Posterior vena cava (tissue), 2 donors: ENCODE data around the gene ACSM6. TPM values are rescaled to one million over a fixed set of nuclear protein-coding genes. Genes with fewer than 3 reads are reported as not detected.

Experiments
- DNase-seq: peaks from one replicate; pipeline ENCODE4 v3.0.0-alpha.2; 2020; ENCODE audit warnings: low spot score
- intact Hi-C, 2 donors: fragments of 100-400 bp; cut with DNase I; formaldehyde crosslinking; loops; one replicate each; pipeline versions ENCODE4 v1.14.1 to v1.14.2; 2022 to 2023
- total RNA-seq, 2 donors: library from RNA; stranded (reverse); fragmentation: NEBNext Ultra II Directional; extraction: Animal tissue kit (Norgen Biotek cat#: 25700); gene quantifications; one replicate each; pipeline ENCODE4 v1.2.1, GENCODE V29; 2021
- donor health status: DM: yes; HTN: yes; CAD: no.
- donor health status: DM: yes; HTN: yes; CAD: no.

ACSM6 gene
- total RNA-seq, 2 donors from 2014 or later = not detected

DNA sequence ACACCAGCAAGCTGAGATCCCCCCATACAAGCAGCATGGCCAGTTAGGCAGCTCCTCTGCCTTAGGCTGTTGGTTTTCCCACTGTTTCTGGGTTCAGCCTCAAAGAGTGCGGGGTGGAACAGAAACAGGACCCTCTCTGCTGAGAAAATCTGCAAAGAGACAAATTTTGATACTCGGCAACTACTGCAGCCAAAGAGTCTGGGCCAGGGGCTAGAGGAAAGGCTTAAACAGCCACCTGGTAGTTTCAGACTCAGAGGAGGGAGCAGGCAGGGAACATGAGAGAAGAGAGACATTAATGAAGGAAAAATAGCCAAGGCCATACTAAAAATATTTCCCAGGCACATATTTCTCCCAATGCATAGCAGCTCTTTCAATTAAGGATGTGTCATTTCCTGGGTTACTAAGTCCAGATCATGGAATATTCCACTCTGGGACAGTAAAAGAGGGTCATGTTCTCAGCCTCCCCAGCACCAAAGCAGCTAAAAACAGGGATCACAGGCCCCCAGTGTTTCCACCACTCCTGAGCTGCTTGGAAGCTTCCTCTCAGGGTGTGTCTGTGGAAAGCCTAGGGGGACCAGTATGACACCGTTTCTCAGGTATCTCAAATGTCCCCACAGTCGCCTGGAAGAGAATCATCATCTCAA, 67.0 kb downstream of the ACSM6 start:
- no peak for DNase-seq
- intact Hi-C loops = no loop called here

DNA sequence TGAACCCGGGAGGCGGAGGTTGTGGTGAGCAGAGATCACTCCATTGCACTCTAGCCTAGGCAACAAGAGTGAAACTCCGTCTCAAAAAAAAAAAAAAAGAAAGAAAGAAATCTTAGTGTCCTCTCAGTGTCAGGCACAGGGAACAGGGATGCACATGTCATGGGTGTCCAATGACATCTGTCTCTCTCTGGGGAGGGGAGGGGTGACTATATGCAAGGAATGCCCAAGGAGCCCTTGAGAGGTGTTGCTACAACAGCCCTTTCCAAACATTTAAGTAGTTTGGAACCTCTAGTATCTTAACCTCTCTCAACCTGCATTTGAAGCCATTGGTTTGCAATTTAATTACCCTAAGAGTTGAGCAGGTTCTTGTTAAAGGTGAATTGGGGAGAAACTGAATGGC, 67.9 kb downstream of the ACSM6 start:
- intact Hi-C loops = no loop called here
- DNase-seq = no peak

DNA sequence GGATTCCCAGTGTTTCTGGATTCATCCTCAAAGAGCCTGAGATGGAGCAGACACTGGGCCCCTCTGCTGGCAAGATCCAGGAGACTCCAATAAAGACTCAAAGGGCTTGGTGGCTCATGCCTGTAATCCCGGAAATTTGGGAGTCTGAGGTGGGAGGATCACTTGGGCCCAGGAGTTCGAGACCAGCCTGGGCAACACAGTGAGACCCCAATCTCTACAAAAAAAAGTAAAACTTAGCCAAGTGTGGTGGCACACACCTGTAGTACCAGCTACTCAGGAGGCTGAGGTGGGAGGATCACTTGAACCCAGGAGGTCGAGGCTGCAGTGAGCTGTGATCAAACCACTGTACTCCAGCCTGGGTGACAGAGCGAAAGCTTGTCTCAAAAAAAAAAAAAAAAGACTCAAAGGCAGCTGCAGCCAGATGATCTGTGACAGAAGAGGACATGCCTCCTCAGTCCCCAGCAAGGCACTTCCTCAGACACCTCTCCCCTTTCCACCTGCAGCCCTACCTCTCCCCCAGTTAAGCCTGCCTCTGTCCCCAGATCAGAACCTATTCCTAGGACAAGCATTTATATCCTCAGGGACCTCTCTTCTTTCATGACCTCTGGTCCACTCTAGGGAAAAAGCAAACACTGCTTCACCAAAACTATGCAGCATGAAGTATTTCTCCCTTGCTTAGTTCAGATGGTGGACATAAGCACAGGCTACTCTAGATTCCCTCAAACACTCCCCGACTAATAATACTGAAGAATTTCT, 68.9 kb downstream of the ACSM6 start:
- intact Hi-C loops = no loop called here
- no peak for DNase-seq

DNA sequence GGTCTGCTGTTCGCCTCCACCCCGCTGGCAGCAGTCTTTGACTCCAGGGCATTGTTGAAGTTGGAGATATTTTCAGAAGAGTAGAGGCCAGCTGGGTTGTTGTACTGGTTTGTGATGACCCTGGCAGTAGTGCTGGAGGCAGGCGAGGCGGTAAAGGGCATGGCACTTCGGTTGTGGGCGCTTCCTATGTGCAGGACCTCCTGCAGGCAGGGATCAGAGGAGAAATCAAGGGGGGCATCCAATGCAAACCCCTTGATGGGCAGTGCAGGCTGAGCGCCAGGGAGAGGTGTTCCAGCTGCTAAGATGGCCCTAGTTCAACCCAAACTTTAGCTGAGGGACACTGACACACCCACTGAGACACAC, 69.8 kb downstream of the ACSM6 start:
- intact Hi-C loops = no loop called here
- no peak for DNase-seq

DNA sequence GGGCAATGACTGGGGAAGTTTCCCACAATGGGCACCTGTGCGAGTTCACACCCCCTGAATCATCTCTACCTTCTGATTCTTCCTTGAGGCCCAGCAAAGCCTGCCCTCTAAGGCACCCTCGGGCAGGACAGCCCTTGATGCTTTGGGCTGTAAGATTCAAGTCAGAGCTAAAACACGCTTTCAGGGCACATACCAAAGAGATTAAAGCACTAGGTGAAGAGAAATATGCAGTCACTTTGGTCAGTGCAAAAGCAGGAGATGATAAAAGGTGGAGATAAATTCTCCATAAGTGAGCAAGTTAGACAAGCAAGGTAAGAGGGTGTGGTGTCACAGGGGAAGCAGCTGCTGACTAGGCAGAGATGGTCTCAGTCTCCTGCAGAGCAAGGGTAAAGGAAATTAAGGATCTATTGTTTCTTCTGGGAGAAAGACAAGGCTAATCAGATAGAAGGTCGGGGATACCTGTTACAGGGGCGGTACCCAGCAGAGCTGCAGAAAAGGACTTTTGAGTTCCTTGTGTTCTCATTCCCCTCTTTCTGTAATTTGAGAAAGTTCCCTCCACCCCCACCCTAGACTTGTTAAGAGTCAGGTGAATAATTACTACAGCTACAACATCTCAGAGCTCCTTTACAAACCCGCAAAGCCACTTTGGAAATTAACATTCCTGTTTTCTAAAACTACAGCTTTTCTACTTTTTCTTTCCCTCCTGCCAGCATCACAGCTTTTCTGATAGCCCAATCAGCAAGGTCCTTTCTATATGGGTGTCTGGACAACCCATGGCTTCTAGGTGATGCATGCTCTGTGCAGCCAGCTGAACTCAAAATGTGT, 70.4 kb downstream of the ACSM6 start:
- no peak for DNase-seq
- intact Hi-C loops = no loop called here

DNA sequence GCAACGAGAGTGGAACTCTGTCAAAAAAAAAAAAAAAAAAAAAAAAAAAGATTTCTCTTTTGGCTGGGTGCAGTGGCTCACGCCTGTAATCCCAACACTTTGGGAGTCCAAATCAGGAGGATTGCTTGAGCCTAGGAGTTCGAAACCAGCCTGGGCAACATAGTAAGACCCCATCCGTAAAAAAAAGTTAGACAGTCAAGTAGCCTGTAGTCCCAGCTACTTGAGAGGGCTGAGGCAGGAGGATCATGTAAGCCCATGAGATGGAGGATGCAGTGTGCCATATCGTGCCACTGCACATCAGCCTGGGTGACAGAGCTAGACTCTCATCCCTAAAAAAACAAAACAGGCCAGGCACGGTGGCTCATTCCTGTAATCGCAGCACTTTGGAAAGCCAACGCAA, 71.5 kb downstream of the ACSM6 start:
- intact Hi-C loops = no loop called here
- no peak for DNase-seq

DNA sequence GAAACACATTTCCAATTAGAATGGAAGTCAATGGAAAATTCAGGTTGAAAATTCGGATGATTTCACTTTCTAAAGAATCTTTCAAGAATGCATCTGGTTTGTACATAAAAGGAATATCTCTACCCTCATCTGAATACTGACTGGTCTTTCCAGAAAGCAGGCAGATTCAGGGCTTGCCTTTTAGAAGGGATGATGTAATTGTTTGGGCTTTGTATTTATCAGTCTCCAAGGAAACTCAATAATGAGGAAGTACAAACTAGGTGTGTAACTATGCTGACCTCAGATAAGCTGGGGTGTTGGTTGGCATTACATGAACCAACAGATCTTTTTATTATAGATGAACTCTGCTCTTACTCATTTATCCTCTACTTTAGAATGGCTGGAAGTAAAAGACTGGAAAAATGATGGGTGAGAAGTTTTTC, 72.6 kb downstream of the ACSM6 start:
- intact Hi-C loops = no loop called here
- no peak for DNase-seq

DNA sequence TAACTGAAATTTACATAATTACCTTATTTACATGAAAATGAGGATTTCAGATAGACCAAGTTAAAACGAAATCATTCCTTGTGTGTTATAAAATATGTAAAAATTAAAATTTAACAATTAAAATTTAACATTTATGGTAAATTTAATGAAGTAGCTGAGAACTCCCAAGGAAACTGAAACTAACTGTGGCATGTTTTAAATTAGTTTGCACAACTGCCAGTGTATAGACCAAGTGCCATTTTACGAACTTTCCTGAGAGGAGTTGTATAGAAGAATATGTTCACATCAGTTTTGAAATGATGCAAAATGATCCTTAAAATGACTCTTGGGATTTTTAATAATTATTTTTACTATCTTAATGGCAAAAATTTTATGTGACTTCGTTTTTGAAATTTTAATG, 73.2 kb downstream of the ACSM6 start:
- DNase-seq = no peak
- intact Hi-C loops = no loop called here

DNA sequence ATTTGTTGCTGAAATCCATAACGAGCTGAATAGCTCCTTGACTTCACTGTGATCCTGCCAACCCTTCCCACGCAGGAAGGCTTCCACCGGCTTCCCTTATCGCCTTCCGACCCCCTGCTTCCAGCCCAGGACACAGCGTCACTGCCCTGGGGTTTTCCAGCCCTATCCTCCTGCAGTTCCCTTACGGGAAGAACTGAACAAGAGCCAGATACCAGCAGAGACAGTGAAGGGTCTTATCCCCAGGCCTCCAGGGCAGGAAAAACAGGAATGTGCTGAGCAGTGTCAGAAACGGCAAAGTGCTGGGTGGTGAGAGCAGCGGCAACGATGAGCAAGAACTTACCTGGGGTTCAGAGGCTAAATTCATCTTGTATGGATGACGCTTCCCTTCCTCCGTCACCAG, 74.4 kb downstream of the ACSM6 start:
- intact Hi-C loops = no loop called here
- peak; percentile 90 for DNase-seq

DNA sequence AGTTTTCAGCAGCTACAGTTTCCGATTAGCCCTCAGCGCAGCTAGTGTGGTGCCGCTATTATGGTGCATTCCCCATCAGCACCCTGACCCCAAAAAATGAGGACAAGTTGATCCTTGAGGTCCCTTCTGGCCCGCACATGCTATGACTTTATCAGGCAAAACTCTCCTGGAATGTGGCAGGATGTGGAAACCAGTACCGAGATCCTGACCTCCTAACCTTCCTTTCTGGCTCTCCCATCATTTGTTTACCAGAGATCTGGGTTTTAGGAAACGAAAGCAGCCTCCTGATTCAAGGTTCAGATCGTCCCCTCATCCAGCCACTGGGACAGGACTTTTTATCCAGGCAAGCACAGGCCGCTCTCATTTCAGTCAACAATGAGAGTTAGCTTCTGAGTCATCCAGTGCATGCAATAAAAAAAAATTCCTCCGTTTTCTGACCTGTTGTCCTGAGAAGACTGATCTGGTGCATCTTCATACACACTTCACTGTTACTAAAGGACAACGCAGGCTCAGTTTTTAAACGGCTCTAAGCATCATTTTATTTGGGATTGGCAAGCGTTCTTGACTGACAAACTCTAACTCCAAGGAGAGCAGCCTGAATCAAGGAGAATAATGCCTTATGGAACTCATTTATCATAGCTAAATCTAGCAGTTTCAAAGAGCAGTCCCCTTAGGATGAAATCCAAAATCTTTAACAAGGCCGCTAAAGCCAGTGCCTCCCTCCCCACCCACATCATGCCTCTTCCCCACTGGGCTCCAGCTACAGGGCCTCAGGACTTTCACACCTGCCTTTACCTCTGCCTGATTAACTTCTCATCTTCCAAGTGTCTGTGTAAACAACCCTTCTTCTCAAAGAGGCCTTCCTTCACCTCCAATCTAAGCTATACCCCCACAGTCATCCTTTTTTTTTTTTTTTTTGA, 79.6 kb downstream of the ACSM6 start:
- intact Hi-C loops = no loop called here
- DNase-seq = no peak

DNA sequence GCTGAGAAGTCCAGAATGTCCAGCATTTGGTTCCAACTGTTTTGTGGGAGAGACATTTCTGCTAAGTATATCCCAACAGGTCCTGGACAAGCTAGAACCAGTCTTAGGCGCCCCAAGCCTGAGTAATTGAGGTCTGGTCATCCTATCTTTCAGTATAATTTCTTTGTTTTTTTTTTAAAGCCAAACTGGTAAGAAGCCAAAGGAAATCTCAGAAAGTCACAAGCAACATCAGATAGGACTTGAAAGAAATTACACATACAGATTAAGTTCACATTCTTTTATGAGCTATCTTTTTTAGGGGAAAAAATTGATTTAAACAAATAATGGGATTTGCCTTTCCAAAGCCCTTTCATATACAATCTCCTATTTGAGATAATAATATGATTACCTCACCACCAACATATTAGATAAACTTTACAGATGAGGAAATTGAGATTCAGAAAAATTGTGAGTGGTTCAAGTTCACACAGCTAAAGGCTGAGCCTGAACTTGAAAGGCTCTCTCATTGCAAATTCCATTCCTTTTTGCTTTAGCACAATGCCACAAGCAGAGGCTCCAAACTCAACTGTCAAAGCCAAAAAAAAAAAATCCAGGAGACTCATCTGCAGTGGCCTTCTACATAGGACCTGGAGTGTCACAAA, 81.8 kb downstream of the ACSM6 start:
- intact Hi-C loops = no loop called here
- no peak for DNase-seq

DNA sequence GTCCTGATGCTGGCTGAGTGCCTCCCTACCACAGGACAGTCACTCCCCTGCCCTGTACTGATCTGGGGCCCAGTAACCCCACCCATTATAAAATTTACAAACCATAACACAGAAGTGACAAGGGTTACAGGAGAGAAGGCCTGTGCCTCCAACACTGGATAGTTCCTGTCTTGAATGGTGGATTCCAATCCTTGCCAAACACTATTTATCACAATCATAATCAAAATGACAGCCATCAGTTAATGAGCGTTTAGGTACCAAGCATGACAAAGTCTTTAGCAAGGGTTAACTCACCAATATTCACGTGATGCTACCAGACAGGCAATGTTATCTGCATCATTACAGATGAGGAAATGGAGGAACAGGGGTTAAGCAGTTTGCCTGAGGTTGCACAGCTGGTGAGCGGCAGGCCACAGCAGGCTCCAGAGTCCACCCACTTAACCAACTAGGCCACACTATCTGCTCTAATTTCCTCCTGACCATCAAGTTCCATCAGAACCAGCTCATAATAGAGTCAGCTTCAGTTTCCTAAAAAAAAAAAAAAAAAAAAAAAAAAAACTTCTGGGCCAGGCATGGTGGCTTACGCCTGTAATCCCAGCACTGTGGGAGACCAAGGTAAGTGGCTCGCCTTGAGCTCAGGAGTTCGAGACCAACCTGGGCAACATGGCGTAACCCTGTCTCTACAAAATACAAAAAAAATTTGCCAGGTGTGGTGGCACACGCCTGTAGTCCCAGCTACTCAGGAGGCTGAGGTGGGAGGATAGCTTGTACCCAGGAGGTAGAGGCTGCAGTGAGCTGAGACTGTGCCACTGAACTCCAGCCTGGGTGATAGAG, 82.5 kb downstream of the ACSM6 start:
- DNase-seq = no peak
- intact Hi-C loops = no loop called here

DNA sequence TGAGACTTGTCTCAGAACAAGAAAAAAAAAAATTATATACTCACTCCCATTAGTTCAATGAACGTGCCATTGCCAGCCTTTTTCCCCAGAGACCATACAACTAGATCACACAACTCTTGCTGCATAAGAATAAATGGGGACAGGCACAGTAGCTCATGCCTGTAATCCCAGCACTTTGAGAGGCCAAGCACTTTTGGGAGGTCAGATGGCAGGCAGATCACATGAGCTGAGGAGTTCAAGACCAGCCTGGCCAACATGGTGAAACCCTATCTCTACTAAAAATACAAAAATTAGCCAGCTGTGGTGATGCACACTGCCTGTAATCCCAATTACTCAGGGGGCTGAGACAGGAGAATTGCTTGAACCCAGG, 83.1 kb downstream of the ACSM6 start:
- DNase-seq = no peak
- intact Hi-C loops = no loop called here

DNA sequence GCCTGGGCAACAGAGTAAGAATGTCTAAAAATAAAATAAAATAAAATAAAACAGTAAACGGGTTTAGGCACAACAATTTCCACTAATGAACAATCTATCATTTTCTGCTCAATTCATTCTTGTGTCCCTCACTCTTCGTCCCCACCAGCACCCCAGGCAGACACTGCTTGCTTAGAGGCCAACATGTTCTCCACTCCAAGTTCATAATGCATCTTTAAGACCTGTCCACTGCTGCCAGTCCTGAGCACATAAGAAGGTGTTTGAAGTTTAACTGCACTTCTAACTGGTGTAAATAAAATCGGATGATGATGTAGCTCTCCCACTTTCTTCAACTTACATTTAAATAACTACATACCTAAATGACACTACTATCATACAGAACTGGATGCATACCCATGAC, 83.6 kb downstream of the ACSM6 start:
- intact Hi-C loops = no loop called here
- DNase-seq = no peak
